Left ventricle myocardium superior (tissue), 1 donor: Measurements from ENCODE around the gene PLEKHB2. TPM values are rescaled to one million over a fixed set of nuclear protein-coding genes. Genes with fewer than 3 reads are reported as not detected.
A peak's percentile ranks its signal among the peaks of the same experiment; 100 is the strongest.
"Not testable (repeated sequence)": the region's sequence is repeated elsewhere in the genome, so short reads cannot be mapped to it uniquely, and the experiment has no call there.

Source experiments
- ATAC-seq: fragments of 200-7000 bp; cut with Tn5 transposase; one replicate; pipeline ENCODE4 v1.9.1; 2020; ENCODE audit warnings: mild to moderate bottlenecking, moderate library complexity
- DNase-seq: peaks from one replicate; pipeline ENCODE4 v3.0.0-alpha.2; 2020
- intact Hi-C: fragments of 100-400 bp; cut with micrococcal nuclease; formaldehyde crosslinking; loops from one replicate; pipeline ENCODE4 v1.11.0; 2022
- total RNA-seq: library from RNA; stranded (reverse); fragmentation: NEBNext Ultra II Directional; extraction: Animal tissue kit (Norgen Biotek cat#: 25700); gene quantifications from one replicate; pipeline ENCODE4 v1.2.1, GENCODE V29; 2021
- donor health status: DM: no; HTN: yes; CAD: no; lungs with severe emphysema.

Gene PLEKHB2
- total RNA-seq, 1 donor from 2014 or later = 34.1 TPM

DNA sequence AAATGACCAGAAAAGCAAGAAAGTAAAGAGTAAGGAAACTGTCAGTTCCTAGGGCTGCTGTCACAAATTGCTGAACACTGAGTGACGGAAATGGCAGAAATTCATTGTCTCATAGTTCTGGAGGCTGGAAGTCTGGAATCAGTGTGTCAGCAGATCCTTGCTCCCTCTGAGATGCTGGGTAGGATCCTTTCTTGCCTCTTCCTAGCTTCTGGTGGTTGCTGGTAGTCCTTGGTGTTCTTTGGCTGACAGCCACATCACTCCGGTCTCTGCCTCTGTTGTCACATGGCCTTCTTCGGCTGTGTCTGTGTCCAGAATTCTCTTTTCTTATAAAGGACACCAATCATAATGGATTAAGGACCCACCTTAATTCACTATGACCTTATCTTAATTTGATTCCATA is 21.9 kb downstream of the PLEKHB2 start:
- DNase-seq (no peak), ATAC-seq (no peak)
- intact Hi-C loops = no loop called here

DNA sequence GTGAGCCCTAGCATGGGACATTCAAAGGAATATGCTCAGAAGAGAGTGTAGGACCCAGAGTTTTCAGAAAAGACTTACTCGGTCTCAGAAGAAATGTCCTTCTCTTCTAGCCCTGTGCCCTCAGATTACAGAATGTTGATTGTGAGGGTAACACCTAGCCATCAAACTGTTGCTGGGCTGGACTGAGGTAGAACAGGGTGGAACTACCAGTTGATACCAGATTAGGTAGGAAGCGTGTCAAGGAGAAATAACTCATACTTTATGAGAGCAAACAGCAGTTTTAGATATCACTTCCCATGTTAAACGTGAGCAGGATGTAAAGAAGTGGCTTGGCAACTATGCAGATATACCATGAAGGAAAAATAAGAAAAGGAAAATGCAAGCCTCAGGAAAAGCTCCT is 22.8 kb downstream of the PLEKHB2 start:
- DNase-seq (no peak), ATAC-seq (no peak)
- intact Hi-C loops = no loop called here

DNA sequence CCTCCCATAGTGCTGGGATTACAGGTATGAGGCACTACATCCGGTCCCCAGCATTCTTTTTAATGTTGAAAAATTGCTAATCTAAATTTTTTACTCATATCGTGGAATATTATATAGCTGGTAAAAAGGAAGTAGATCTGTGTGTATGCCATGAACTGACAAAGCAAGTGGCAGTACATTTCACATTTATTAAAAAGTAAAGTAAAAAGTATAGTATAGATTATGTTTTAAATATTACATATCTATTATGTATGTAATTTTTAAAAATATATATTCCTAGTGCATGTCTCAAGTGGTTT is 25.1 kb downstream of the PLEKHB2 start:
- intact Hi-C loops = no loop called here
- ATAC-seq (no peak), DNase-seq (no peak)

DNA sequence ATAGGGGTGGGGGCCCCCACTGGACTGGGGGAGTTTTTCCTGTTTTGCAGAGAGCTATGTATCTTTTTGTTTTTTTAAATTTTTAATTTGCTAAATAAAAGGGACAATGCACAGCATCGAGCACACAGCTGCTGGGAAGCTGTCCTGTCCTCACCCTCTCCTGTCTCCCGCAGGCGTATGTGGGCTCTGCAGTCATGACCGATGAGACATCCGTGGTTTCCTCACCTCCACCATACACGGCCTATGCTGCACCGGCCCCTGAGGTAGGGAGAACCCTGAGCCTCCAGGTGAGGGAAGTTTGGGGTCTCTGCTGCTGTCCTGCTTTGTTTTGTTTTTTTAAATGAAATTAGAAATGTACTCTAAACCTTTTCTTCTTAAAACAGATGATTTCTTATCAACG is 27.6 kb downstream of the PLEKHB2 start:
- no peak for ATAC-seq
- intact Hi-C loops = no loop called here

DNA sequence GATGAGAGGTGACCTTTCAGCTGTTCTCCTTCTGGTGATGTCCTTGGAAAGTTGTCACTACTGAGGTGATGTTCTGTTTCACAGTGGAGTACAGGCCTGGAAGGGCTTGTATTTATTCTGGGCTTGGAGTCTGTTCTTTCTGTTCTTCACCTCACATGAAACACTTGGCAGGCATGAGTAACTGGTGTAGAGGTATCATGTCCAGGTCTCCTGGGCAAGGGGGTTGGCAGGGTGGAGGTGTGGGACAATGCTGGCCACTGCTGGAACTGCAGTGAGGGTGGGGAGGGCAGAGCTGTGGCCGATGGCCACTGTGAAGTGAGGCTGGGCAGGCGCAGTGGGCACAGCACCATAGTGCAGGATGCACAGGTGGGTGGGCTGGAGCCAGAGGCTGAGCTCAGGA is 35.4 kb downstream of the PLEKHB2 start:
- ATAC-seq (peak; percentile 95), DNase-seq (no peak)
- intact Hi-C loops = no loop called here

More for the DNA sequence above, 27.6 kb downstream of the PLEKHB2 start:
- no peak for DNase-seq

- ATAC-seq = no peak
- intact Hi-C loops = no loop called here
These were observed 37.7 kb downstream of the PLEKHB2 start for GRCh38 chr2:131142849-131143248.

DNA sequence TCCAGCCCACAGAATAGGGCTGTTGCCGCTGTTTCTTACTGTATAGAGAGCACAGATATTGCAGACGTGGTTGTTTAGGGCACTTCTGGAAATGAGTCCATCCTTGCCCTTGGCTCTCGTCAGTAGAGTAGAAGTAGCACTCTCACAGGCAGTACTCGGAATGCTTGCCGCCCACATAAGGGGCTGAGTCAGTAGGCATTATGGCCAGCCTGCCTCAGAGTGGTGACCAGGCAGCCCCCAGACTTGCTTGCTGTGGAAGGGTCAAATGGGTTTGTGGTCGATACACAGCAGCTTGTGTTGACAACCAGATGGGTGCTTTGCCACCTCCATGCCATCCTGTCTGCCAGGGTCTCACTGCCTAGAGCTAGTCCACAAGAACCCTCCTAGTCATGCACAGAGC is 38.7 kb downstream of the PLEKHB2 start:
- DNase-seq = no peak
- intact Hi-C loops = no loop called here
- no peak for ATAC-seq

More at GRCh38 chr2:131142849-131143248, 37.7 kb downstream of the PLEKHB2 start:
- no peak for DNase-seq

DNA sequence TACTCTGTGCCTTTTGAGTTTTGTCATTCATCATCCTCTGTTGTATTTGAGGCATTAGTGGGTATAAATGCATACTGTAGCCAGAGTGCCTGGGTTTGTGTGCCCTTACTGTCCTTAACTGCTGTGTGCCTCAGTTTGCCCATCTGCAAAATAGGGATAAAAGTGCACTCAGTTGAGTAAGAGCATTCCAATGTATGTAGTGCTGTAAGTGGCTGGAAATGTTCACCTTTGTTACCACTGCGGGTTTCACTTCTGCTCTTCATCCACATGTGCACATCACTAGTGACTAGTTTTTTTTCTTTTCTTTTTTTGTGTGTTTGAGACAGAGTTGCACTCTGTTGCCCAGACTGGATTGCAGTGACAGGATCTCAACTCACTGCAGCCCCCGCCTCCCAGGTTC is 39.9 kb downstream of the PLEKHB2 start:
- no peak for DNase-seq
- intact Hi-C loops = no loop called here
- ATAC-seq = no peak

- DNase-seq = no peak
- no peak for ATAC-seq
- intact Hi-C loops = no loop called here
These were observed 41.1 kb downstream of the PLEKHB2 start for GRCh38 chr2:131146231-131146630.

GRCh38 chr2:131146749-131147148 is 41.6 kb downstream of the PLEKHB2 start:
- DNase-seq (no peak), ATAC-seq (no peak)
- intact Hi-C loops = no loop called here

GRCh38 chr2:131148426-131148825 is 43.3 kb downstream of the PLEKHB2 start:
- intact Hi-C loops = no loop called here
- ATAC-seq (peak; percentile 44), DNase-seq (no peak)

DNA sequence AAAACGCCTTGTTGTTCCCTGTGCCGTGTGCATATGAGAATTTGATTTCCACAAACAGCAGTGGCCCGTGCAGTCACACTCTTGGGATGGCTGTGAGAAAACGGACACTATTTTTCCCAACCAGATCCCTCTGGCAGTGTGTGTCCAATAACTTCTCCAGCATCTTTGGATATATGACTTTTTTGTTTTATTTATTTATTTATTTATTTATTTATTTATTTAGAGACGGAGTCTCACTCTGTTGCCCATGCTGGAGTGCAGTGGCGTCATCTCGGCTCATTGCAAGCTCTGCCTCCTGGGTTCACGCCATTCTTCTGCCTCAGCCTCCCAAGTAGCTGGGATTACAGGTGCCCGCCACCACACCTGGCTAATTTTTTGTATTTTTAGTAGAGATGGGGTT is 45.0 kb downstream of the PLEKHB2 start:
- DNase-seq, intact Hi-C loops, ATAC-seq: not testable (repeated sequence)

DNA sequence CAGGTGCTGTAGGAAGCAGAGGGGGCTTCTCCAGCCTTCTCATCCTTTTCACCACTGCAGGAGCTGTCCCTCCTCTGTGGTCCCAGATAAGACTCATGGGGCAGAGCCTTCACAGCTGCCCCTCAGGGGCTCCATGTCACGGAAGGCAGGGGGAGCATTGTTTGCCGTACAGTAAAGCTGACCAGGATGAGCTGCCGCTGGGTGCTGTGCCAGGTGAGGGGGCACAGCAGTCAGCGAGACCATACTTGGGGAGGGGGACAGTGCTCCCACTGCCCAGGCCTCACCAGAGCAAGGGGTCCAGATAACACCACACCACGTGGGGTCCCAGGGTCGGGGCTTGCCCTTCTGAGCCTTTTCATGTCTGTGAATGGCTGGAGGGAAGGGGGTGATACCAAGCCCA is 46.3 kb downstream of the PLEKHB2 start:
- ATAC-seq (no peak), DNase-seq (no peak)
- intact Hi-C loops = no loop called here

GRCh38 chr2:131152074-131152473 is 46.9 kb downstream of the PLEKHB2 start:
- ATAC-seq = no peak
- no peak for DNase-seq
- intact Hi-C loops = no loop called here

DNA sequence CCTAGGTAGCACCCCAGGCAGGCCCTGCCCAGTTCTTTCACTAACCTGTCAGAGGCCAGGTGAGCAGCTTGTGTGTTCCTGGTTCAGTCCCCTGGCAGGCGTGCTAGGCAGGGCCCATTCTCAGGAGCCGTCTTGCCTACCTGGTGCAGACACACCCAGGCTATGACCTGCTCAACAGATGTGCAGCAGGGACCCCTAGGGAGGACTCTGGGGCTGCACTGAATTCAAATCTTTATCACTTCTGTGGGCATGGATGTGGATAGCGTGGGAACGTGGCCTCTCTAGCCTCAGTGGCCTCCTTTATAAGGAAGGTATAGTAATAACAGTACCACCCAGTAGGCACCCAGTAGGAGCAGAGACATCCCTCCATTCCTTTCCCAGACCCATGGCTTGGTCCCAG is 48.4 kb downstream of the PLEKHB2 start:
- DNase-seq = no peak
- ATAC-seq = no peak
- intact Hi-C loops = no loop called here

DNA sequence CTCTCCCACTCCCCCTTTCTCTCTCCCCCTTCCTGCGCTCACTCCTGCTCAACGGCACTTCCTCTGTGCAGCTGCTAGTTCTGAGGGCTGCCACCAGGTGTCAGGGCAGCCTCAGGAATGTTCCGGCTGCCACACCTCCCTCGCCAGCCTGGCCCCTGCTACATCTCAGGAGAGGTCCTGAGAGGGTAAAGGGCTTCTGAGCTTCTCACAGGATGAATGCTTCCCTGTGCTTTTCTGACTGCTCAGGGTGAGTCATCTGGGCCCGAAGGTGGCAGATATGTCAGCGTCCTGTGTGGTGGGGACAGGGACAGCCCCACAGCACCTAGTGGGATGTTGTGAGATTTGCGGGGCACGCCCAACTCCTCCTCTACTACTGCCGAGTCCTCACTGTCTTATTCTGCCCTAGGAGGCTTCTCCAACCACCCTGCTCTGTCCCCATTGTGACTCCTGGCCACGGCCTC is 49.0 kb downstream of the PLEKHB2 start:
- ATAC-seq (peak; percentile 92), DNase-seq (peak; percentile 65)
- intact Hi-C loops = no loop called here

GRCh38 chr2:131154647-131155046 is 49.5 kb downstream of the PLEKHB2 start:
- intact Hi-C loops = no loop called here
- ATAC-seq (no peak), DNase-seq (no peak)

DNA sequence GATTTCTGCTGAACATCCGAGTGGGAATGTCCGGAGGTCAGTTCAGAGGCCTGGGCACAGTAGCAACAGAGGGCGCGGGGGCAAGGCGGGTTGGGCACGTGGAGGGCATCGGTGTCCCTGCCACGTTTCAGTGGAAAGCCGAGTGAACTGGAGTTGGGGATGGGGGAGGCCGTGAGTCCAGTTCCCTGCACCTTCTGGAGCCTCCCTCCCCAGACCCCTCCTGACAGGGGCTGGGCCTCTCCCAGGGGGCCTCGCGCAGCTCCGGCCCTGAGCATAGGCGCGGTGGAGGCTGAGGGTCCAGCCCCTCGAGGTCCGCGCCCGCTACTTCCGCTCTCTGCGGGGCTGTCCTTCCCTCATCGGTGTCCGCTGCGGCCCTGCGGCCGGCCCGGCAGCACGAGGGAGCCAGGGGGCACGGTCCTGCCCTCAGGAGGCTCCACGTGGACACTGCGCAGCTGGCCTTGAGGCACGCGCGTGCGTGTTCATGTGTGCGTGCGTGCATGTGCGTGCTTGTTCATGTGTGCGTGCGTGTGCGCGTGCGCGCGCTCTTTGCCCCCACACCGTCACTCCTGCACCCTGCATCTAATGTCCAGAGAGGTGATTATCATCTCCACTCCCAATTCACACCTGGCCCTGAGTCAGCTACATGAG is 50.2 kb downstream of the PLEKHB2 start:
- intact Hi-C loops = no loop called here
- ATAC-seq (no peak), DNase-seq (no peak)

GRCh38 chr2:131156452-131157149 is 51.5 kb downstream of the PLEKHB2 start:
- intact Hi-C loops = no loop called here
- no peak for DNase-seq
- no peak for ATAC-seq

- DNase-seq, ATAC-seq, intact Hi-C loops: not testable (repeated sequence)
These were observed 60.4 kb downstream of the PLEKHB2 start for GRCh38 chr2:131165562-131165961.

DNA sequence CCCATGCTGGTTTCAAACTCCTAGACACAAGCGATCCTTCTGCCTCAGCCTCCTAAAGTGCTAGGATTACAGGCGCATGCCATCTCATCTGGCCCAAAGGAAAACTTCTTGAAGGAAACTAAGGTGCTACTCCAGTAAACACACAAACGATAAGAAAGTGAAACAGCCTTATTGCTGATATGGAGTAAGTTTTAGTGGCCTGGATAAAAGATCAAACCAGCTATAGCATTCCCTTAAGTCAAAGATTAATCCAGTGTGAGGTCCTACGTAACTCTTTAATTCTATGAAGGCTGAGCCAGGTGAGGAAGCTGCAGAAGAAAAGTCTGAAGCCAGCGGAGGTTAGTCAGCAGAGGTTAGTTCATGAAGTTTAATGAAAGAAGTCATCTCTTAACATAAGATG is 63.4 kb downstream of the PLEKHB2 start:
- DNase-seq (no peak), ATAC-seq (no peak)
- intact Hi-C loops = no loop called here
